Stomach (tissue), 4 donors: ENCODE results near the gene LRFN4.

Experiments
- CTCF ChIP-seq, 7 experiments: fragments of 450-650 bp in 4 of 7; fragments of 200-600 bp in 3 of 7; sonication (generic) in 3 of 7; IDR thresholded peaks; one replicate each; pipeline ENCODE4 v1.5.1; 2016 to 2019; ENCODE audit warnings: antibody characterized with exemption in 7 of 7, control low read depth in 2 of 7, mild to moderate bottlenecking in 1 of 7
- EP300 ChIP-seq: sonication (generic); formaldehyde crosslinking; IDR thresholded peaks from one replicate; pipeline ENCODE4 v1.6.1; 2017; ENCODE audit warnings: antibody characterized with exemption
- POLR2A ChIP-seq, 4 donors: fragments of 450-650 bp; IDR thresholded peaks; one replicate each; pipeline ENCODE4 v1.6.1; 2016; ENCODE audit warnings: antibody characterized with exemption in 4 of 4, control low read depth in 2 of 4, mild to moderate bottlenecking in 1 of 4, moderate library complexity in 1 of 4

GRCh38 chr11:66847461-66848232, 9.2 kb upstream of the LRFN4 start:
- TF ChIP-seq POLR2A (IDR thresholded peaks at IDR 0.05) (no peak), EP300 (no peak), CTCF (IDR thresholded peaks at IDR 0.05) (no peak)
